Rectal smooth muscle tissue (tissue), 1 donor: ENCODE results near the gene LPP.
A peak's percentile ranks its signal among the peaks of the same experiment; 100 is the strongest.

ENCODE experiments used
- H3K27ac ChIP-seq: one replicate; pipeline ENCODE4 v1.7.0; 2013; ENCODE audit warnings: low read depth, low read length, inconsistent platforms
- H3K27me3 ChIP-seq: one replicate; pipeline ENCODE4 v1.7.0; 2013; ENCODE audit warnings: low read length; ENCODE audit not compliant: control insufficient read depth, insufficient read depth
- H3K36me3 ChIP-seq: one replicate; pipeline ENCODE4 v1.7.0; 2013; ENCODE audit warnings: low read length; ENCODE audit not compliant: control insufficient read depth, insufficient read depth
- H3K4me1 ChIP-seq: one replicate; pipeline ENCODE4 v1.7.0; 2013; ENCODE audit warnings: low read length; ENCODE audit not compliant: control insufficient read depth, insufficient read depth
- H3K4me3 ChIP-seq: one replicate; pipeline ENCODE4 v1.7.0; 2013; ENCODE audit warnings: low read length
- H3K9ac ChIP-seq: one replicate; pipeline ENCODE4 v1.7.0; 2013; ENCODE audit warnings: low read length

The LPP gene

GRCh38 chr3:188209034-188209433, 55.1 kb downstream of the LPP start:
- H3K9ac ChIP-seq = no peak overlapping the region
- no peak overlapping the region for H3K4me3 ChIP-seq
- peak overlapping the region; percentile 81 for H3K27ac ChIP-seq
- H3K36me3 ChIP-seq = no peaks in the 10 kb centered on the region
- peaks cover 47% of the 10 kb centered on the region for H3K4me1 ChIP-seq
- H3K27me3 ChIP-seq = no peaks in the 10 kb centered on the region

- H3K27me3 ChIP-seq = no peaks in the 10 kb centered on the region
- no peaks in the 10 kb centered on the region for H3K36me3 ChIP-seq
- H3K9ac ChIP-seq = no peak overlapping the region
- no peak overlapping the region for H3K4me3 ChIP-seq
- H3K4me1 ChIP-seq = peaks cover 42% of the 10 kb centered on the region
- peak overlapping the region; percentile 81 for H3K27ac ChIP-seq
Measured at GRCh38 chr3:188209740-188210139, 55.8 kb downstream of the LPP start.

GRCh38 chr3:188211476-188211875, 57.5 kb downstream of the LPP start:
- Histone ChIP-seq H3K9ac (no peak overlapping the region), H3K4me1 (peaks cover 40% of the 10 kb centered on the region), H3K27me3 (no peaks in the 10 kb centered on the region), H3K27ac (peak overlapping the region; percentile 96), H3K36me3 (no peaks in the 10 kb centered on the region), H3K4me3 (no peak overlapping the region)

- Histone ChIP-seq H3K27ac (peak overlapping the region; percentile 96), H3K4me3 (peak overlapping the region; percentile 63), H3K9ac (no peak overlapping the region), H3K36me3 (no peaks in the 10 kb centered on the region), H3K27me3 (no peaks in the 10 kb centered on the region), H3K4me1 (peaks cover 40% of the 10 kb centered on the region)
Measured at GRCh38 chr3:188212308-188212969, 58.5 kb downstream of the LPP start.

GRCh38 chr3:188214442-188214841, 60.5 kb downstream of the LPP start:
- no peak overlapping the region for H3K9ac ChIP-seq
- H3K4me1 ChIP-seq = peaks cover 30% of the 10 kb centered on the region
- peak overlapping the region; percentile 96 for H3K27ac ChIP-seq
- H3K36me3 ChIP-seq = no peaks in the 10 kb centered on the region
- H3K27me3 ChIP-seq = no peaks in the 10 kb centered on the region
- peak overlapping the region; percentile 63 for H3K4me3 ChIP-seq

- Histone ChIP-seq H3K9ac (no peak overlapping the region), H3K4me3 (peak overlapping the region; percentile 42), H3K4me1 (peaks cover 34% of the 10 kb centered on the region), H3K27ac (peak overlapping the region; percentile 96), H3K36me3 (no peaks in the 10 kb centered on the region), H3K27me3 (no peaks in the 10 kb centered on the region)
Measured at GRCh38 chr3:188215129-188215528, 61.2 kb downstream of the LPP start.

GRCh38 chr3:188217011-188217463, 63.1 kb downstream of the LPP start:
- H3K4me3 ChIP-seq = peak overlapping the region; percentile 41
- no peak overlapping the region for H3K9ac ChIP-seq
- H3K27ac ChIP-seq = peak overlapping the region; percentile 96
- H3K36me3 ChIP-seq = no peaks in the 10 kb centered on the region
- no peaks in the 10 kb centered on the region for H3K27me3 ChIP-seq
- H3K4me1 ChIP-seq = peaks cover 42% of the 10 kb centered on the region

GRCh38 chr3:188217726-188218125, 63.8 kb downstream of the LPP start:
- Histone ChIP-seq H3K4me1 (peaks cover 44% of the 10 kb centered on the region), H3K4me3 (peak overlapping the region; percentile 3), H3K36me3 (no peaks in the 10 kb centered on the region), H3K27me3 (no peaks in the 10 kb centered on the region), H3K27ac (peak overlapping the region; percentile 96), H3K9ac (no peak overlapping the region)

GRCh38 chr3:188218603-188219002, 64.6 kb downstream of the LPP start:
- Histone ChIP-seq H3K27ac (peak overlapping the region; percentile 96), H3K4me1 (peaks cover 50% of the 10 kb centered on the region)

GRCh38 chr3:188219147-188219546, 65.2 kb downstream of the LPP start:
- peaks cover 50% of the 10 kb centered on the region for H3K4me1 ChIP-seq
- H3K27me3 ChIP-seq = no peaks in the 10 kb centered on the region
- H3K9ac ChIP-seq = no peak overlapping the region
- no peak overlapping the region for H3K4me3 ChIP-seq
- peak overlapping the region; percentile 96 for H3K27ac ChIP-seq
- no peaks in the 10 kb centered on the region for H3K36me3 ChIP-seq

More at GRCh38 chr3:188218603-188219002, 64.6 kb downstream of the LPP start:
- Histone ChIP-seq H3K36me3 (no peaks in the 10 kb centered on the region), H3K9ac (no peak overlapping the region), H3K4me3 (no peak overlapping the region), H3K27me3 (no peaks in the 10 kb centered on the region)

- Histone ChIP-seq H3K4me1 (peaks cover 50% of the 10 kb centered on the region), H3K36me3 (no peaks in the 10 kb centered on the region), H3K27ac (peak overlapping the region; percentile 96), H3K27me3 (no peaks in the 10 kb centered on the region), H3K9ac (no peak overlapping the region), H3K4me3 (no peak overlapping the region)
Measured at GRCh38 chr3:188220097-188220788, 66.3 kb downstream of the LPP start.

- Histone ChIP-seq H3K36me3 (no peaks in the 10 kb centered on the region), H3K27me3 (no peaks in the 10 kb centered on the region), H3K9ac (no peak overlapping the region), H3K27ac (peak overlapping the region; percentile 96), H3K4me3 (no peak overlapping the region), H3K4me1 (peaks cover 48% of the 10 kb centered on the region)
Measured at GRCh38 chr3:188220988-188221818, 67.2 kb downstream of the LPP start.
